Esophagus muscularis mucosa (tissue), 4 donors: ENCODE measurements around the gene SH3BP2. TPM values are rescaled to one million over a fixed set of nuclear protein-coding genes. Genes with fewer than 3 reads are reported as not detected.

ENCODE experiments used
- DNase-seq: peaks from one replicate; pipeline ENCODE4 v3.0.0-alpha.2; 2017; ENCODE audit errors: extremely low spot score
- H3K27ac ChIP-seq, 4 donors: fragments of 200-600 bp; sonication (generic); replicated peaks in 1 of 4; 1 replicate in 3 of 4; 2 replicates in 1 of 4; pipeline ENCODE4 v1.5.1; 2016 to 2019; ENCODE audit warnings: mild to moderate bottlenecking in 1 of 4
- H3K27me3 ChIP-seq, 4 donors: fragments of 200-600 bp; sonication (generic); one replicate each; pipeline versions ENCODE4 v1.5.1 to v1.6.0; 2016 to 2019
- H3K36me3 ChIP-seq, 4 donors: fragments of 200-600 bp; sonication (generic); one replicate each; pipeline ENCODE4 v1.5.1; 2016 to 2019
- H3K4me1 ChIP-seq, 4 donors: fragments of 200-600 bp; sonication (generic); one replicate each; pipeline ENCODE4 v1.5.1; 2016 to 2019
- H3K4me3 ChIP-seq, 4 donors: fragments of 200-600 bp; sonication (generic); 1 replicate in 2 of 4; 2 replicates in 2 of 4; pipeline ENCODE4 v1.5.1; 2016 to 2019; ENCODE audit warnings: mild to moderate bottlenecking in 4 of 4, moderate library complexity in 1 of 4
- H3K9me3 ChIP-seq, 4 donors: fragments of 200-600 bp; sonication (generic); 1 replicate in 3 of 4; 2 replicates in 1 of 4; pipeline ENCODE4 v1.5.1; 2016 to 2019
- CTCF ChIP-seq, 3 experiments: fragments of 200-600 bp in 2 of 3; fragments of 450-650 bp in 1 of 3; sonication (generic) in 2 of 3; IDR thresholded peaks; one replicate each; pipeline ENCODE4 v1.5.1; 2017 to 2019; ENCODE audit warnings: antibody characterized with exemption in 3 of 3, mild to moderate bottlenecking in 2 of 3, moderate library complexity in 1 of 3
- EP300 ChIP-seq: sonication (generic); formaldehyde crosslinking; IDR thresholded peaks from one replicate; pipeline ENCODE4 v1.6.1; 2017; ENCODE audit warnings: antibody characterized with exemption
- POLR2A ChIP-seq: fragments of 450-650 bp; IDR thresholded peaks from one replicate; pipeline ENCODE4 v1.6.1; 2017; ENCODE audit warnings: antibody characterized with exemption, moderate library complexity, mild to moderate bottlenecking, low read depth
- POLR2AphosphoS5 ChIP-seq, 2 donors: sonication (generic); formaldehyde crosslinking; IDR thresholded peaks; one replicate each; pipeline ENCODE4 v1.6.1; 2017; ENCODE audit warnings: antibody characterized with exemption in 2 of 2
- WGBS: methylation state at CpG from one replicate; pipeline ENCODE4 v1.1.5; 2018; 5-methylcytosine and 5-hydroxymethylcytosine counted together
- intact Hi-C: fragments of 100-400 bp; cut with DNase I; formaldehyde crosslinking; loops from one replicate; pipeline ENCODE4 v1.15.1; 2023
- total RNA-seq, 4 donors: library from RNA; depleted of rRNA; stranded (reverse); fragments of >200 nt; gene quantifications; one replicate each; pipeline versions ENCODE4 v1.1.0 to v1.2.1, GENCODE V29; 2016

Gene SH3BP2
- total RNA-seq, 4 donors from 2014 or later, result 25.2 to 34.5 (median 31.5) TPM

- no peak for DNase-seq
- Histone ChIP-seq H3K4me1 (peaks cover 52 to 64% (median 57%) of the 10 kb centered on the region in 4 donors), H3K27ac (no peak overlapping the region), H3K9me3 (no peaks in the 10 kb centered on the region), H3K27me3 (no peaks in the 10 kb centered on the region), H3K4me3 (no peak overlapping the region), H3K36me3 (no peaks in the 10 kb centered on the region)
- WGBS, result 92% methylated on average over 17 of the region's 24 CpGs
- TF ChIP-seq POLR2AphosphoS5 (IDR thresholded peaks at IDR 0.05), result no peak
- intact Hi-C loops, result no loop called here
These were observed 2.9 kb upstream of the SH3BP2 start for GRCh38 chr4:2789793-2790582.

- no peak for TF ChIP-seq POLR2A
- TF ChIP-seq CTCF (IDR thresholded peaks at IDR 0.05), result no peak
- no peak for TF ChIP-seq EP300
- no peak for TF ChIP-seq POLR2AphosphoS5 (IDR thresholded peaks at IDR 0.05)
- Histone ChIP-seq H3K4me1 (peaks cover 60 to 72% (median 66%) of the 10 kb centered on the region in 4 donors), H3K27me3 (no peaks in the 10 kb centered on the region), H3K27ac (peak overlapping the region in 1 of 4 donors; percentile 46), H3K36me3 (no peaks in the 10 kb centered on the region), H3K9me3 (no peaks in the 10 kb centered on the region), H3K4me3 (no peak overlapping the region)
- 79% methylated on average over 12 of the region's 19 CpGs for WGBS
- no peak for DNase-seq
- intact Hi-C loops, result no loop called here
These were observed 2.0 kb upstream of the SH3BP2 start for GRCh38 chr4:2790583-2791517.

- intact Hi-C loops, result no loop called here
- Histone ChIP-seq H3K4me1 (peaks cover 68 to 76% (median 71%) of the 10 kb centered on the region in 4 donors), H3K4me3 (no peak overlapping the region), H3K27me3 (no peaks in the 10 kb centered on the region), H3K27ac (peak overlapping the region; percentile 59 to 82 (median 76)), H3K36me3 (no peaks in the 10 kb centered on the region), H3K9me3 (no peaks in the 10 kb centered on the region)
- 98% methylated on average over 8 of the region's 10 CpGs for WGBS
- DNase-seq, result no peak
- TF ChIP-seq POLR2AphosphoS5 (IDR thresholded peaks at IDR 0.05) (no peak), EP300 (no peak), POLR2A (no peak), CTCF (IDR thresholded peaks at IDR 0.05) (no peak)
These were observed 1.1 kb upstream of the SH3BP2 start for GRCh38 chr4:2791518-2792395.

GRCh38 chr4:2792396-2792710 lies 532 bp upstream of the SH3BP2 start:
- TF ChIP-seq POLR2AphosphoS5 (IDR thresholded peaks at IDR 0.05) (no peak), EP300 (no peak), CTCF (IDR thresholded peaks at IDR 0.05) (no peak)
- H3K4me1 ChIP-seq, result peaks cover 68 to 79% (median 76%) of the 10 kb centered on the region in 4 donors
- no peaks in the 10 kb centered on the region for H3K36me3 ChIP-seq
- H3K4me3 ChIP-seq, result peak overlapping the region in 3 of 4 donors; percentile 67 to 84 (median 77)
- peak overlapping the region; percentile 59 to 82 (median 76) for H3K27ac ChIP-seq
- no peak for DNase-seq
- H3K27me3 ChIP-seq, result no peaks in the 10 kb centered on the region
- WGBS, result 74% methylated on average over 5 of the region's 8 CpGs
- intact Hi-C loops, result no loop called here
- H3K9me3 ChIP-seq, result no peaks in the 10 kb centered on the region
